Amygdala (tissue), 56 donors: ENCODE measurements around the gene ATF7IP.

ENCODE experiments used
- DNase-seq, 56 donors: peaks; one replicate each; lab custom pipeline; 2025; lab: John Stamatoyannopoulos, UW

ATF7IP gene

DNA sequence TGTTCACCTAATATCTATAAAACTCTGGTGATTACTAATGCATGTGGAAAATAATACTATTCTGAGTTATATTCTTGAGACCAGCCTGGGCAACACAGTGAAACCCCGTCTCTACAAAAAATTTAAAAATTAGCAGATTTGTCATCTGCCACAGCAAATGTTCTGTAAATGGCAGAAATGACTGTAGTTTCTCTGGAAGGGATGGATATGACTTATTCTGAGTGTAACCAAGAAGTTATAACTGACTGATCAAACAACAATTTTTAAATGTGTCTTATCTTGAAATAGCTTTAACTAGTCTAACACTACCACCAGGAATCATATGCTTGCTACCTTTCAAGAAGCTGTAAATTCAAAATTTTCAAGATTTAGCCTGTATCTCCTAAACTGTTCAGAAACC, 113.5 kb downstream of the ATF7IP start:
- no peak for DNase-seq

- no peak for DNase-seq
Observed at GRCh38 chr12:14481201-14481600, 115.7 kb downstream of the ATF7IP start.

GRCh38 chr12:14482361-14482760, 116.9 kb downstream of the ATF7IP start:
- no peak for DNase-seq

GRCh38 chr12:14482886-14483285, 117.4 kb downstream of the ATF7IP start:
- no peak for DNase-seq

- no peak for DNase-seq
Observed at GRCh38 chr12:14495326-14495725, 129.8 kb downstream of the ATF7IP start.

DNA sequence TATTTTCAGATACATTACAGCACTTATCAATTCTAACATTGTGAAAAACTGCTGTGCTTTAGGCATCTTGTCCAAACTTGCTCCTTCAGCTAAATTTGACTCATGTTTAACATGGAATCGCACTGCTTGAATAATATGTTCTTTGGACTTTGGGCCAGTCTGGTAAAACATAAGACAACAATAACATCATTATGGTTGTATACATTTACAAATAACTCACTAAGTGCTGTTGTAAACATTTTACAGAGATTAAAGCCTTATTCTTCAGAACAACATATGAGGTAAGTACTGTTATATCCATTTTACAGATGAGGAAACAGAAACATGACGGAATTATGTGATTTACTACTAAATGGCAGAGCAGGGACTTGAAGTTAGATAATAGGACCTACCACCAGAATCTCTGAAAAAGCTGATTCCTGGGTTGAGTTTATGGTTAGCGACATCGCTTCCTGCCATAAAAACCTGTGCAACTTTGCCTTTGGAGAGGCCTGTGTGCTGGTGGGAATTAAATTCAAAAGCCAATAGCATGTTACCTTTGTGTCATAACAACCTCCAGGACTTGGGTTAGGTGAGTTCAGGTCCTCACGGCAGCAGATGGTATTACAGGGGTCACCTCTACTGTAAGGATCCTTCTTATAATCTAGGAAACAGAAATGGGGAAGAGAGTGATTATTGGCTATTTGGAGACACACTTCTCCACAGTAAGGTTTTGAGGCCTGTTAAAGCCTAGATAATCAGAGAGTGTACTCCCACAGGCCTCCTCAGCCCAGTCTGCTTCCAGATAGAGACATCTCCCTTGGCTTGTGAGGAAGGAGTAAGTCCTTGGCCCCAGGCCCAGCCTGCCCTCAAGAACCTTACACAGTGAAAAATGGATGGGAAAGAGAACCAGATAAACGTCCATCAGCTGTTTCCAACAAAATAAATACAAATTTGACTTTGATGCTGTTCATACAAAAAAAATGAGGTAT, 140.4 kb downstream of the ATF7IP start:
- DNase-seq = no peak

DNA sequence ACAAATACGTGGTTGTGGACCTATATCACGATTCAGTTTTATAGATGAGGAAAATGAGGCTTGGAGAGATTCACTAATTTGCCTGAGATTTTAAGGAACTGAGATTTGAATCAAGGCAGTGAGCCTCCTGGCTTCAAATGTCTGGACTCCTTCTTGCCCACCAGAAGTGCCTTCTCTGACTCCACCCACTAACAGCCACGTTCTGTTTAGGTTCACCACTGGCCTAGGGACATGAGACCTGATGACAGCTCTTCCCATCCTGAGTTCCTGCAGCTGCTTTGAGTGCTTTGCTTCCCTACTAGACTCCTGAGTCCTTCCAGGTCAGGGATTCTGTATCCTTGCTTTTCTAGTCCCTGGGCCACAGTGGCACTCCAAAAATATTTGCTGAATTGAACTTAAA, 145.1 kb downstream of the ATF7IP start:
- no peak for DNase-seq

DNA sequence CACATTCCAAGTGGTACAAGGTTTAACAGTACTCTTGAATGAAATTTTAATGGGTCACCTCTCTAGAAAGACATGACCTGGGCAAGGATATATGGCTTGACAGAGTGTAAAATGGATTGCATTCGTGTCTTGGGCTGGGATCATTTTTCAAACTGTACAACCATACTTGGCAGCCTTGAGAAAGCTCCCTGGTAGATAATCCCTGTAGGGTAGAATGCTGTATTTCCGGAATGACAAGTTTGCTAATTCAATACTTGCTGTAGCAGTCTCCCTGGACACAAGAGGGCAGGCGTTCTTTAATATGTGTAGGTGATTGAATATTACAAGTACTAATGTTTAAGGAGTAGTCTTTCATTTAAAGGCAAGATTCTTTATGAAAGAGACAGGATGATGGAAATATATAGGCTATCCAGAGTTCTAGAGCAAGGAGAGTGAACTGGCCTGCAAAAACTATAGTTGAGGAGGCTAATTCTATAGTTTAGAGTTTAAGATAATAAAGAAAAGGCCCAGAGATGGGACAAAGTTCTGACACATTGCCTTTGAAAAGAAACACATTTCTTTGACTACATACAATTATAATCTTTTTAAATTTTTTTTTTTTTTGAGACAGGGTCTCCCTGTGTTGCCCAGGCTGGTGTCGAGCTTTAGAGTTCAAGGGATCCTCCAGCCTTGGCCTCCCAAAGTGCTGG, 148.8 kb downstream of the ATF7IP start:
- DNase-seq = no peak

GRCh38 chr12:14514946-14515345, 149.5 kb downstream of the ATF7IP start:
- DNase-seq = no peak

DNA sequence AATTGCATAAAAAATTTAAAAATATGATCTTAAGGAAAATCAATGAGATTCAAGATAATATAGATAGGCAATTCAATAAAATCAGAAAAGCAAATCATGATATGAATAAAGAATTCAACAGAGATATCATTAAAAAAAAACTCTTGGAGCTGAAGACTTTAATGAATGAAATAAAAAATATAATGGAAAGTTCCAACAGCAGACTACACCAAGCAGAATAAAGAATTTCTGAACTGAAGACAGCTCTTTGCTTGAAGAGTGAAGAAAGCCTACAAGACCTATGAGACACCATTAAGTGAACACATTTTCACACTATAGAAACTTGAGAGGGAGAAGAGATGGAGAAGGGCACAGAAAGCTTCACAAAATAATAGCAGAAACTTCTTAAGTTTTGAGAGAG, 156.3 kb downstream of the ATF7IP start:
- no peak for DNase-seq

DNA sequence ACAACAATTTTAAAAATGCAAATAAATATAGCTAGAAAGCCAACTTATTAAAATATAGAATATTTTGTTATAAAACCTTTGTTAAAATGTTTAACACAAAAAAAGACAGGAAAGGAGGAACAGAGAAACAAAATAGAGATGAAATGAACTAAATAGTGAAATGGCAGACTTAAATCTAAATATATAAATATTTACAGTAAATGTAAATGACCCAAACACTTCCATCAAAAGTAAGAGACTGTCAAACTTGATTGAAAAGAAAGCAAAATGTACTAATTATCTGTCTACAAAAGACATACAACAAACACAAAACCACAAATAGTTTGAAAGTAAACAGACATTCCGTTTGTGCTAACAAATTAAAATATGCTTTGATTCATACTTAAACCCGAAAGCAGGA, 160.5 kb downstream of the ATF7IP start:
- DNase-seq = no peak

DNA sequence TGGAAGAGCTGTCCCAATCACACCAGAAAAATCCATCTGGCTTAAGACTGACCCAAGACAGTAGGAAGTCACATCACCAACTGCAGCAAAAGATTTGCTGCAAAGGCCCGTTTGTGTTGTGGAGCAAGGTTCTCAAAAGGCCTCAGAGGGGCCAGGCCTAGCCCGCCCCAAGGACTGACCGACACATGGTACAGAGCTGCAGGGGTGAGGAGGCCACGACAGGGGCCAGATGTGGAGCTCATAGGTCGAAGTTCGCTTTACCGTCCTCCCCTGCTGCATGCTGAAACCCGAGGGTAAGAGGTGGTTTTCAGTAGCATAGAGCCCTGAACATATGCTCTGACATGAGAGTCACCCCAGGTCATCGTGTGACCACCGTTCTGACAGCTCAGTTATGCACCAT, 166.7 kb downstream of the ATF7IP start:
- no peak for DNase-seq

GRCh38 chr12:14537088-14537487, 171.6 kb downstream of the ATF7IP start:
- DNase-seq = no peak

- no peak for DNase-seq
Observed at GRCh38 chr12:14540801-14541462, 175.4 kb downstream of the ATF7IP start.

- DNase-seq = no peak
Observed at GRCh38 chr12:14545144-14546124, 180.0 kb downstream of the ATF7IP start.

DNA sequence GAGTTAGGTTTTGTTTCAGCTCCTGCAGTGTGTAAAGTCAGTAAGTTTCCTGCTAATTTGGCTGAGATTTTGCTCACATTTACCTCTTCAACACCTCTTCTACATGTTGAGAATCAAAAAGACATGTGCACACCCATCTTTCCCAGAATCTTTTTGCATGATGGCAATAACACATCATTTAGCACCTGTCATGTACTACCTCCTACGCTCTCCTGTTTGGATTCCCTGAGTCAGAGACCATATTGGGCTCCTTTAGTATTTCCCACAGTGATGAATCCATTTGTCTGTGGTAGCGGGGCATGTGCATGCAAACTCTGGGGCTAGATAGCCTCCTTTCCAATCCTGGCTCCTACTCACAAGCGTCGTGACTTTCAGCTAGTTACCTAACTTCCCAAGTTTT, 182.1 kb downstream of the ATF7IP start:
- DNase-seq = peak in 1 of 56 donors; percentile 2

GRCh38 chr12:14548609-14549008, 183.1 kb downstream of the ATF7IP start:
- no peak for DNase-seq
